ENCODE data around the gene ALDH3B1.
"Not testable (repeated sequence)": the region's sequence is repeated elsewhere in the genome, so short reads cannot be mapped to it uniquely, and the experiment has no call there.

ALDH3B1 gene

DNA sequence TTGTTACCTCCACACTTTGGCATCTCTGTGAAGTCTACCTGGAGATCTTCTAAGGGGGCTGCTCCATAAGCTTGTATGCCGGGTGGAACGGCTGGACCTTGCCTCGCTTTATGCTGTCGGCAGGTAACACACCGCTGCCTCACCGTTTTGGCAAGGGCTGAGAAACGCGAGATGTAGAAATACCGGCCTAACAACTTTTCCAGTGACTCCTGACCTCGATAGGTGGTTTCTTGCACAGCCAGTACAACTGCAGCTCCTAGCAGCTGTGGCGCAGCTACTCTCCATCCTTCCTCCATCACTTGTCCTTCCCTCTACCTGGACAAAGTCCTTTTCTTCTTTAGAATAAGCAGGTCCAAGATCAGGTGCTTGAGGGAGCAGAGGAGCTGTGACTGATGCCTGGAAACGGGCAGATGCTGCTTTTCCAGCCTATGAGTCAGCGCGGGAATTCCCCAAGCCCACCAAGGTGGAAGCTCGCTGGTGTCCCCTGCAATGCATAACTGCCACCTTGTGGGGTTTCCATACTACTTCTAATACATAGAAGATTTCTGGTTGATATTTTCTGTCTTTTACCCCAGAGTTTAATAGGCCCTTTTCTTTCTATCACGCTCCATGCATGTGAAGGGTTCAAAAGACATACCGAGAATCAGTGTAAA lies 31.2 kb upstream of the ALDH3B1 start:
- H4K20me1 ChIP-seq (ENCODE audit: insufficient read depth, low read length, poor library complexity, severe bottlenecking); H3K4me2 ChIP-seq (ENCODE audit: low read depth, low read length, poor library complexity, severe bottlenecking); H3F3A ChIP-seq (ENCODE audit: low read depth); H3K9ac ChIP-seq (ENCODE audit: low read depth, low read length, poor library complexity, severe bottlenecking); H3K79me2 ChIP-seq (ENCODE audit: insufficient read depth, low read length); H3K4me3 ChIP-seq (ENCODE audit: low read length, poor library complexity, severe bottlenecking); H3K4me1 ChIP-seq (ENCODE audit: insufficient read depth, low read length, poor library complexity, severe bottlenecking); H2AFZ ChIP-seq (ENCODE audit: low read length); H3K36me3 ChIP-seq (ENCODE audit: insufficient read depth, low read length); H3K9me2 ChIP-seq (replicated peaks; ENCODE audit: low read depth, low read length); H3K9me3 ChIP-seq (ENCODE audit: insufficient read depth, low read depth, low read length); H3K27me3 ChIP-seq (ENCODE audit: insufficient read depth, low read length, poor library complexity, severe bottlenecking): not testable (repeated sequence)

DNA sequence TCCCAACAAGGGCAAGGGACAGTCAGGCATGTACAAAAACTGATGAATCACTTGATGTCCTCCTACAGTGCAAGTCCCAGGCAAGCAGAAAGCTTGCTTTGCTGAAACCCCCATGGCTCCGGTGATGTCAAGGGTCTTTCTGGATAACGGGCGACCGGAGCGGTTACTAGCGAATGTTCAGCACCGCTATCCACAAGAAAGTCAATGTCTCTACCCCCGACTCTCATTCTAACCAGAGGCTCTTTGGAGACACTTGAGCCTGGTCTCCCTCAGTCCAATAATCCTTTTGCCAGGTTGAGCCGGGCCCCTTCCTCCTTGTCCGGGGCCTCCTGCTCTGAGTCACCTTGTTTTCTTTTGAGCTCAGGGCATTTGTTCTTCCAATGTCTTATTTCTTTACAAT lies 28.9 kb upstream of the ALDH3B1 start:
- not testable (repeated sequence) for H3K9ac ChIP-seq (ENCODE audit: low read depth, low read length, poor library complexity, severe bottlenecking); H3F3A ChIP-seq (ENCODE audit: low read depth); H3K9me3 ChIP-seq (ENCODE audit: insufficient read depth, low read depth, low read length); H3K4me1 ChIP-seq (ENCODE audit: insufficient read depth, low read length, poor library complexity, severe bottlenecking); H4K20me1 ChIP-seq (ENCODE audit: insufficient read depth, low read length, poor library complexity, severe bottlenecking); H3K9me2 ChIP-seq (replicated peaks; ENCODE audit: low read depth, low read length); H3K4me3 ChIP-seq (ENCODE audit: low read length, poor library complexity, severe bottlenecking); H3K79me2 ChIP-seq (ENCODE audit: insufficient read depth, low read length); H3K27me3 ChIP-seq (ENCODE audit: insufficient read depth, low read length, poor library complexity, severe bottlenecking); H3K4me2 ChIP-seq (ENCODE audit: low read depth, low read length, poor library complexity, severe bottlenecking); H2AFZ ChIP-seq (ENCODE audit: low read length); H3K36me3 ChIP-seq (ENCODE audit: insufficient read depth, low read length)

DNA sequence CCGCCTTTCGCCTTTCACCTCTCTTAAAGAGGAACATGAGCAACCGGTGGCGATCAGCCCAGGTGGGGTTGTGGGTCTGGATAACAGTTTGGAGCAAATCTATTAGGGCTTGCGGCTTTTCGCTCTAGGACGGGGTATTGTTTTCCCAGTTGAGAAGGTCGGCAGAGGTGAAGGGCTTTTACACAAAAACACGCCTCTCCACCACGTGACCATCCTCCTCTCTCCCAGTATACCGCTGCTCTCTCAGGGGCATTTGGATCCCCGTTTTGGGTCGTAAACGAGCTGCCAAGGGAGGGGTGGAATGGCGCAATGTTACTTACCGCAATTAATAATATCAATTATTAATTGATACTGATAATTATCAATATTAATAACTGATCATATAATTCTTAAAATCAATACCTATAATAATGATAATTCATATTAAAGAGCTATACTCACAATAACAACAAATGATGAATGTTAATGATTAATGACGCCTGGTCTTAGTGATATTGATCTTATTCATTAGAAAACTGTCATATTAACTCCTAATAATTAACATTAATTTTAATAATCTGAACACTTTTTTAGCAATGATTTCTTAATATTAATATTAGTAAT lies 27.8 kb upstream of the ALDH3B1 start:
- not testable (repeated sequence) for H4K20me1 ChIP-seq (ENCODE audit: insufficient read depth, low read length, poor library complexity, severe bottlenecking); H3K4me3 ChIP-seq (ENCODE audit: low read length, poor library complexity, severe bottlenecking); H3K9ac ChIP-seq (ENCODE audit: low read depth, low read length, poor library complexity, severe bottlenecking); H3K27me3 ChIP-seq (ENCODE audit: insufficient read depth, low read length, poor library complexity, severe bottlenecking); H3K9me2 ChIP-seq (replicated peaks; ENCODE audit: low read depth, low read length); H3K4me1 ChIP-seq (ENCODE audit: insufficient read depth, low read length, poor library complexity, severe bottlenecking); H3K9me3 ChIP-seq (ENCODE audit: insufficient read depth, low read depth, low read length); H3F3A ChIP-seq (ENCODE audit: low read depth); H3K79me2 ChIP-seq (ENCODE audit: insufficient read depth, low read length); H3K4me2 ChIP-seq (ENCODE audit: low read depth, low read length, poor library complexity, severe bottlenecking); H3K36me3 ChIP-seq (ENCODE audit: insufficient read depth, low read length); H2AFZ ChIP-seq (ENCODE audit: low read length)

DNA sequence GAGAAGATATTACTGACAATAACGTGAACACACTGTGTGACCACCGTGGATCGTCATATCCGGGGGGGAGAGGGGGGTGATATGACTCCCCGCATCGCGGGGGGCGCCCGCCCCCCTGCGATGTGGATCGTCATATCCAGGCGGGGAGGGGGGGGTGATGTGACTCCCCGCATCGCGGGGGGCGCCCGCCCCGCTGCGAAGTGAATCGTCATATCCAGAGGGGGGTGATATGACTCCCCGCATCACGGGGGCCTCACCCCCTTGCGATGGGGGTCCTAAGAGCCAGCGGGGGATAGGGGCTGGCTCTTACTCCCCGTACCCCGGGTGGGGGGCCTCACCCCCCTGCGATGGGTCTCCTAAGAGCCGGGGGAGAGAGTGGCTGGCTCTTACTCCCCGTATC lies 26.2 kb upstream of the ALDH3B1 start:
- Histone ChIP-seq H3K36me3 (ENCODE audit: insufficient read depth, low read length) (no peaks in the 10 kb centered on the region), H3K4me2 (ENCODE audit: low read depth, low read length, poor library complexity, severe bottlenecking) (no peak overlapping the region), H3K79me2 (ENCODE audit: insufficient read depth, low read length) (no peaks in the 10 kb centered on the region), H3K4me3 (ENCODE audit: low read length, poor library complexity, severe bottlenecking) (no peak overlapping the region), H3K27me3 (ENCODE audit: insufficient read depth, low read length, poor library complexity, severe bottlenecking) (no peaks in the 10 kb centered on the region), H2AFZ (ENCODE audit: low read length) (no peak overlapping the region), H3K9ac (ENCODE audit: low read depth, low read length, poor library complexity, severe bottlenecking) (no peak overlapping the region), H3K4me1 (ENCODE audit: insufficient read depth, low read length, poor library complexity, severe bottlenecking) (no peaks in the 10 kb centered on the region), H3F3A (ENCODE audit: low read depth) (no peaks in the 10 kb centered on the region), H4K20me1 (ENCODE audit: insufficient read depth, low read length, poor library complexity, severe bottlenecking) (no peaks in the 10 kb centered on the region), H3K9me2 (replicated peaks; ENCODE audit: low read depth, low read length) (no peaks in the 10 kb centered on the region), H3K9me3 (ENCODE audit: insufficient read depth, low read depth, low read length) (no peaks in the 10 kb centered on the region)
- TF ChIP-seq, protein P1, sequence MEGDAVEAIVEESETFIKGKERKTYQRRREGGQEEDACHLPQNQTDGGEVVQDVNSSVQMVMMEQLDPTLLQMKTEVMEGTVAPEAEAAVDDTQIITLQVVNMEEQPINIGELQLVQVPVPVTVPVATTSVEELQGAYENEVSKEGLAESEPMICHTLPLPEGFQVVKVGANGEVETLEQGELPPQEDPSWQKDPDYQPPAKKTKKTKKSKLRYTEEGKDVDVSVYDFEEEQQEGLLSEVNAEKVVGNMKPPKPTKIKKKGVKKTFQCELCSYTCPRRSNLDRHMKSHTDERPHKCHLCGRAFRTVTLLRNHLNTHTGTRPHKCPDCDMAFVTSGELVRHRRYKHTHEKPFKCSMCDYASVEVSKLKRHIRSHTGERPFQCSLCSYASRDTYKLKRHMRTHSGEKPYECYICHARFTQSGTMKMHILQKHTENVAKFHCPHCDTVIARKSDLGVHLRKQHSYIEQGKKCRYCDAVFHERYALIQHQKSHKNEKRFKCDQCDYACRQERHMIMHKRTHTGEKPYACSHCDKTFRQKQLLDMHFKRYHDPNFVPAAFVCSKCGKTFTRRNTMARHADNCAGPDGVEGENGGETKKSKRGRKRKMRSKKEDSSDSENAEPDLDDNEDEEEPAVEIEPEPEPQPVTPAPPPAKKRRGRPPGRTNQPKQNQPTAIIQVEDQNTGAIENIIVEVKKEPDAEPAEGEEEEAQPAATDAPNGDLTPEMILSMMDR (conservative IDR thresholded peaks at IDR 0.05; ENCODE audit: low read length) = no peak
- no peak for TF ChIP-seq EZH2phosphoT487 (IDR thresholded peaks at IDR 0.05; ENCODE audit: borderline replicate concordance)

DNA sequence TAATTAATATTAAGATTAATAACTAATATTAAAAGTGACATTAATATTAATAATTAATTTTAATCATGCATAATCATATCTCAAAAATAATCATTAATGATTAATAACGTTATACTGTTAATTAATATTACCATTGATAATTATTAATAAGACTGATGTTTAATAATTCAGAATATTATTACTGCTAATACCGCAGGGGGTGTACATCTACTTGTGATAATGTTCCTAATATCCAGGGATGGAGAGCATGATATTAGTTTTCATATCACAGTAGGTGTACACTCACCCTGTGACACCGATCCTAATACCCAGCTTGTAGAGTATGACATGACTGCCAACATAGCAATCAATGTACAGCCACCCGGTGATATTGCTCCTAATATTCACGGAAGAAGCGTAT lies 24.8 kb upstream of the ALDH3B1 start:
- not testable (repeated sequence) for H3F3A ChIP-seq (ENCODE audit: low read depth); H3K4me3 ChIP-seq (ENCODE audit: low read length, poor library complexity, severe bottlenecking); H3K9me3 ChIP-seq (ENCODE audit: insufficient read depth, low read depth, low read length); H3K9me2 ChIP-seq (replicated peaks; ENCODE audit: low read depth, low read length); H4K20me1 ChIP-seq (ENCODE audit: insufficient read depth, low read length, poor library complexity, severe bottlenecking); H3K4me1 ChIP-seq (ENCODE audit: insufficient read depth, low read length, poor library complexity, severe bottlenecking); H3K36me3 ChIP-seq (ENCODE audit: insufficient read depth, low read length); H3K79me2 ChIP-seq (ENCODE audit: insufficient read depth, low read length); H3K9ac ChIP-seq (ENCODE audit: low read depth, low read length, poor library complexity, severe bottlenecking); H3K4me2 ChIP-seq (ENCODE audit: low read depth, low read length, poor library complexity, severe bottlenecking); H2AFZ ChIP-seq (ENCODE audit: low read length); H3K27me3 ChIP-seq (ENCODE audit: insufficient read depth, low read length, poor library complexity, severe bottlenecking)

DNA sequence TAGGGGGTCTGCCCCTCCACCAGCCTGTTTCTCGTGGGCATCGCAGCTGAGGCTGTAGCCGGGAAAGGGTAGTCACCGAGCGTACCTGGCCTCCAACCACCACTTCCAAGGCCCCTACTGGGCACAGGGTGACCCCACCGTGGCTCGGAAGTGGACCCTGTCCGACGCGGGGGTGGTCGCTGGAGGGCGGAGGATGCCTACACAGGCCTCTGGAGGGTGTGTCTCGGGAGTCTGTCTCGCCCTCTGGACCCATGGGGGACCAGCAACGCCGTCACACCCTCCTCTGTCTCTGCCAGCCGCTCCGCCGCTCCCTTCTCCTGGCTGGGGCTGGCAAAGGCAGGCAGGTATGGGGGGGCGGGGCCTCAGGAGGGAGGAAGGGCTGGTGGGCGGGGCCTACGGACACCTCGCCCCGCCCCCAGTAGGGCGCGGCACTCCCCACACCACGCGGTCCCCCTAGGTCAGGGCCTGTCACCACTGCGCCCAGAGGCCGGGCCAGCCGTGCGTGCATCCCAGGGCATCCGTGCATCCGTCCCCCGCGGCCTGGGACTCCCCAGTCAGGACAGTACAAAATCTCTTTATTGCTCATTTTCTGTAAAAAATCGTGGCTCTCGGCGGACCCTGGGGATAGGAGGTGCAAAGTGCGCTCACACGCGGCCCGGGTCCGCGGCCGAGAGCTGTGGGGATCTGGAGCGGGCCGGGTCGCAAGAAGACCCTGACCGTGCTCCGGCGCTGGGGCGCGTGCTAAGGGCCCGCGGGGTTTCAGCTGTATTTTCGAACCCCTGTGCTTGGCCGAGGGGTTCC lies 19.4 kb upstream of the ALDH3B1 start:
- H4K20me1 ChIP-seq (ENCODE audit: insufficient read depth, low read length, poor library complexity, severe bottlenecking); H3K79me2 ChIP-seq (ENCODE audit: insufficient read depth, low read length); H3K27me3 ChIP-seq (ENCODE audit: insufficient read depth, low read length, poor library complexity, severe bottlenecking); H3K9me2 ChIP-seq (replicated peaks; ENCODE audit: low read depth, low read length); H3K4me1 ChIP-seq (ENCODE audit: insufficient read depth, low read length, poor library complexity, severe bottlenecking); H3K4me2 ChIP-seq (ENCODE audit: low read depth, low read length, poor library complexity, severe bottlenecking); H2AFZ ChIP-seq (ENCODE audit: low read length); H3K9ac ChIP-seq (ENCODE audit: low read depth, low read length, poor library complexity, severe bottlenecking); H3F3A ChIP-seq (ENCODE audit: low read depth); H3K9me3 ChIP-seq (ENCODE audit: insufficient read depth, low read depth, low read length); H3K36me3 ChIP-seq (ENCODE audit: insufficient read depth, low read length); H3K4me3 ChIP-seq (ENCODE audit: low read length, poor library complexity, severe bottlenecking): not testable (repeated sequence)
